Measurements from ENCODE around the gene ATE1.

The ATE1 gene

GRCh38 chr10:121914661-121915060 is 13.2 kb downstream of the ATE1 start:
- no peaks in the 10 kb centered on the region for H3K4me1 ChIP-seq (ENCODE audit: control insufficient read depth in 1 of 2, insufficient read depth in 2 of 2, low read length in 2 of 2)
- H3K36me3 ChIP-seq (ENCODE audit: control insufficient read depth in 1 of 2, insufficient read depth in 2 of 2, low read length in 2 of 2), result peaks cover 0 to 11% of the 10 kb centered on the region in 2 donors
- H3K27ac ChIP-seq (ENCODE audit: low read depth, low read length), result no peak overlapping the region
- H3K4me3 ChIP-seq (ENCODE audit: low read depth in 1 of 2, low read length in 2 of 2), result no peak overlapping the region
- no peaks in the 10 kb centered on the region for H3K9me3 ChIP-seq (ENCODE audit: control insufficient read depth in 1 of 2, low read length in 2 of 2)
- H3K27me3 ChIP-seq (ENCODE audit: control insufficient read depth in 1 of 2, insufficient read depth in 2 of 2, low read length in 2 of 2), result no peaks in the 10 kb centered on the region
- H3K9ac ChIP-seq (ENCODE audit: low read depth in 1 of 2, low read length in 2 of 2), result no peak overlapping the region

- no peak overlapping the region for H3K4me3 ChIP-seq (ENCODE audit: low read depth in 1 of 2, low read length in 2 of 2)
- H3K9ac ChIP-seq (ENCODE audit: low read depth in 1 of 2, low read length in 2 of 2), result no peak overlapping the region
- no peaks in the 10 kb centered on the region for H3K27me3 ChIP-seq (ENCODE audit: control insufficient read depth in 1 of 2, insufficient read depth in 2 of 2, low read length in 2 of 2)
- no peaks in the 10 kb centered on the region for H3K9me3 ChIP-seq (ENCODE audit: control insufficient read depth in 1 of 2, low read length in 2 of 2)
- H3K4me1 ChIP-seq (ENCODE audit: control insufficient read depth in 1 of 2, insufficient read depth in 2 of 2, low read length in 2 of 2), result no peaks in the 10 kb centered on the region
- no peak overlapping the region for H3K27ac ChIP-seq (ENCODE audit: low read depth, low read length)
- peaks cover 6 to 27% of the 10 kb centered on the region in 2 donors for H3K36me3 ChIP-seq (ENCODE audit: control insufficient read depth in 1 of 2, insufficient read depth in 2 of 2, low read length in 2 of 2)
Measured at GRCh38 chr10:121911421-121911697, 16.5 kb downstream of the ATE1 start.

GRCh38 chr10:121910673-121911420 is 17.0 kb downstream of the ATE1 start:
- H3K27ac ChIP-seq (ENCODE audit: low read depth, low read length), result no peak overlapping the region
- H3K36me3 ChIP-seq (ENCODE audit: control insufficient read depth in 1 of 2, insufficient read depth in 2 of 2, low read length in 2 of 2), result peaks cover 6 to 31% of the 10 kb centered on the region in 2 donors
- no peak overlapping the region for H3K9ac ChIP-seq (ENCODE audit: low read depth in 1 of 2, low read length in 2 of 2)
- H3K4me1 ChIP-seq (ENCODE audit: control insufficient read depth in 1 of 2, insufficient read depth in 2 of 2, low read length in 2 of 2), result no peaks in the 10 kb centered on the region
- H3K4me3 ChIP-seq (ENCODE audit: low read depth in 1 of 2, low read length in 2 of 2), result no peak overlapping the region
- H3K9me3 ChIP-seq (ENCODE audit: control insufficient read depth in 1 of 2, low read length in 2 of 2), result no peaks in the 10 kb centered on the region
- no peaks in the 10 kb centered on the region for H3K27me3 ChIP-seq (ENCODE audit: control insufficient read depth in 1 of 2, insufficient read depth in 2 of 2, low read length in 2 of 2)

GRCh38 chr10:121904888-121905287 is 22.9 kb downstream of the ATE1 start:
- peaks cover 9 to 31% of the 10 kb centered on the region in 2 donors for H3K36me3 ChIP-seq (ENCODE audit: control insufficient read depth in 1 of 2, insufficient read depth in 2 of 2, low read length in 2 of 2)
- H3K9me3 ChIP-seq (ENCODE audit: control insufficient read depth in 1 of 2, low read length in 2 of 2), result no peaks in the 10 kb centered on the region
- no peak overlapping the region for H3K27ac ChIP-seq (ENCODE audit: low read depth, low read length)
- H3K9ac ChIP-seq (ENCODE audit: low read depth in 1 of 2, low read length in 2 of 2), result no peak overlapping the region
- no peaks in the 10 kb centered on the region for H3K4me1 ChIP-seq (ENCODE audit: control insufficient read depth in 1 of 2, insufficient read depth in 2 of 2, low read length in 2 of 2)
- H3K27me3 ChIP-seq (ENCODE audit: control insufficient read depth in 1 of 2, insufficient read depth in 2 of 2, low read length in 2 of 2), result no peaks in the 10 kb centered on the region
- H3K4me3 ChIP-seq (ENCODE audit: low read depth in 1 of 2, low read length in 2 of 2), result no peak overlapping the region

GRCh38 chr10:121900443-121901174 is 27.2 kb downstream of the ATE1 start:
- Histone ChIP-seq H3K4me1 (ENCODE audit: control insufficient read depth in 1 of 2, insufficient read depth in 2 of 2, low read length in 2 of 2) (no peaks in the 10 kb centered on the region), H3K4me3 (ENCODE audit: low read depth in 1 of 2, low read length in 2 of 2) (no peak overlapping the region), H3K36me3 (ENCODE audit: control insufficient read depth in 1 of 2, insufficient read depth in 2 of 2, low read length in 2 of 2) (peaks cover 18 to 27% of the 10 kb centered on the region in 2 donors), H3K9ac (ENCODE audit: low read depth in 1 of 2, low read length in 2 of 2) (no peak overlapping the region), H3K9me3 (ENCODE audit: control insufficient read depth in 1 of 2, low read length in 2 of 2) (no peaks in the 10 kb centered on the region), H3K27ac (ENCODE audit: low read depth, low read length) (no peak overlapping the region), H3K27me3 (ENCODE audit: control insufficient read depth in 1 of 2, insufficient read depth in 2 of 2, low read length in 2 of 2) (no peaks in the 10 kb centered on the region)

GRCh38 chr10:121899727-121900126 is 28.1 kb downstream of the ATE1 start:
- no peaks in the 10 kb centered on the region for H3K9me3 ChIP-seq (ENCODE audit: control insufficient read depth in 1 of 2, low read length in 2 of 2)
- H3K4me1 ChIP-seq (ENCODE audit: control insufficient read depth in 1 of 2, insufficient read depth in 2 of 2, low read length in 2 of 2), result no peaks in the 10 kb centered on the region
- peaks cover 18 to 28% of the 10 kb centered on the region in 2 donors for H3K36me3 ChIP-seq (ENCODE audit: control insufficient read depth in 1 of 2, insufficient read depth in 2 of 2, low read length in 2 of 2)
- H3K27me3 ChIP-seq (ENCODE audit: control insufficient read depth in 1 of 2, insufficient read depth in 2 of 2, low read length in 2 of 2), result no peaks in the 10 kb centered on the region
- H3K9ac ChIP-seq (ENCODE audit: low read depth in 1 of 2, low read length in 2 of 2), result no peak overlapping the region
- H3K27ac ChIP-seq (ENCODE audit: low read depth, low read length), result no peak overlapping the region
- no peak overlapping the region for H3K4me3 ChIP-seq (ENCODE audit: low read depth in 1 of 2, low read length in 2 of 2)

- H3K9me3 ChIP-seq (ENCODE audit: control insufficient read depth in 1 of 2, low read length in 2 of 2), result no peaks in the 10 kb centered on the region
- peaks cover 5 to 15% of the 10 kb centered on the region in 2 donors for H3K36me3 ChIP-seq (ENCODE audit: control insufficient read depth in 1 of 2, insufficient read depth in 2 of 2, low read length in 2 of 2)
- no peaks in the 10 kb centered on the region for H3K4me1 ChIP-seq (ENCODE audit: control insufficient read depth in 1 of 2, insufficient read depth in 2 of 2, low read length in 2 of 2)
- no peak overlapping the region for H3K9ac ChIP-seq (ENCODE audit: low read depth in 1 of 2, low read length in 2 of 2)
- H3K27ac ChIP-seq (ENCODE audit: low read depth, low read length), result no peak overlapping the region
- H3K27me3 ChIP-seq (ENCODE audit: control insufficient read depth in 1 of 2, insufficient read depth in 2 of 2, low read length in 2 of 2), result no peaks in the 10 kb centered on the region
- no peak overlapping the region for H3K4me3 ChIP-seq (ENCODE audit: low read depth in 1 of 2, low read length in 2 of 2)
Measured at GRCh38 chr10:121891103-121891502, 36.7 kb downstream of the ATE1 start.

- no peak overlapping the region for H3K27ac ChIP-seq (ENCODE audit: low read depth, low read length)
- H3K27me3 ChIP-seq (ENCODE audit: control insufficient read depth in 1 of 2, insufficient read depth in 2 of 2, low read length in 2 of 2), result no peaks in the 10 kb centered on the region
- H3K36me3 ChIP-seq (ENCODE audit: control insufficient read depth in 1 of 2, insufficient read depth in 2 of 2, low read length in 2 of 2), result peaks cover 5 to 14% of the 10 kb centered on the region in 2 donors
- H3K9me3 ChIP-seq (ENCODE audit: control insufficient read depth in 1 of 2, low read length in 2 of 2), result no peaks in the 10 kb centered on the region
- H3K9ac ChIP-seq (ENCODE audit: low read depth in 1 of 2, low read length in 2 of 2), result no peak overlapping the region
- H3K4me1 ChIP-seq (ENCODE audit: control insufficient read depth in 1 of 2, insufficient read depth in 2 of 2, low read length in 2 of 2), result no peaks in the 10 kb centered on the region
- H3K4me3 ChIP-seq (ENCODE audit: low read depth in 1 of 2, low read length in 2 of 2), result no peak overlapping the region
Measured at GRCh38 chr10:121889212-121889611, 38.6 kb downstream of the ATE1 start.

- H3K27me3 ChIP-seq (ENCODE audit: control insufficient read depth in 1 of 2, insufficient read depth in 2 of 2, low read length in 2 of 2), result no peaks in the 10 kb centered on the region
- H3K27ac ChIP-seq (ENCODE audit: low read depth, low read length), result no peak overlapping the region
- H3K36me3 ChIP-seq (ENCODE audit: control insufficient read depth in 1 of 2, insufficient read depth in 2 of 2, low read length in 2 of 2), result peaks cover 2 to 7% of the 10 kb centered on the region in 2 donors
- H3K4me3 ChIP-seq (ENCODE audit: low read depth in 1 of 2, low read length in 2 of 2), result no peak overlapping the region
- no peaks in the 10 kb centered on the region for H3K9me3 ChIP-seq (ENCODE audit: control insufficient read depth in 1 of 2, low read length in 2 of 2)
- no peaks in the 10 kb centered on the region for H3K4me1 ChIP-seq (ENCODE audit: control insufficient read depth in 1 of 2, insufficient read depth in 2 of 2, low read length in 2 of 2)
- no peak overlapping the region for H3K9ac ChIP-seq (ENCODE audit: low read depth in 1 of 2, low read length in 2 of 2)
Measured at GRCh38 chr10:121886997-121887622, 40.7 kb downstream of the ATE1 start.

GRCh38 chr10:121886181-121886580 is 41.6 kb downstream of the ATE1 start:
- peaks cover 0 to 3% of the 10 kb centered on the region in 2 donors for H3K36me3 ChIP-seq (ENCODE audit: control insufficient read depth in 1 of 2, insufficient read depth in 2 of 2, low read length in 2 of 2)
- H3K9me3 ChIP-seq (ENCODE audit: control insufficient read depth in 1 of 2, low read length in 2 of 2), result no peaks in the 10 kb centered on the region
- H3K9ac ChIP-seq (ENCODE audit: low read depth in 1 of 2, low read length in 2 of 2), result no peak overlapping the region
- no peak overlapping the region for H3K4me3 ChIP-seq (ENCODE audit: low read depth in 1 of 2, low read length in 2 of 2)
- H3K4me1 ChIP-seq (ENCODE audit: control insufficient read depth in 1 of 2, insufficient read depth in 2 of 2, low read length in 2 of 2), result no peaks in the 10 kb centered on the region
- H3K27ac ChIP-seq (ENCODE audit: low read depth, low read length), result no peak overlapping the region
- no peaks in the 10 kb centered on the region for H3K27me3 ChIP-seq (ENCODE audit: control insufficient read depth in 1 of 2, insufficient read depth in 2 of 2, low read length in 2 of 2)

Data from duodenal mucosa (tissue), 2 donors.